GM19193 (cell line): Measurements from ENCODE around the gene FAM120AOS.

Experiments used
- POLR2A ChIP-seq: IDR thresholded peaks from 4 replicates; pipeline ENCODE4 v1.6.1; 2011; ENCODE audit not compliant: insufficient read depth, insufficient read length; ENCODE audit errors: extremely low read depth

Gene FAM120AOS

DNA sequence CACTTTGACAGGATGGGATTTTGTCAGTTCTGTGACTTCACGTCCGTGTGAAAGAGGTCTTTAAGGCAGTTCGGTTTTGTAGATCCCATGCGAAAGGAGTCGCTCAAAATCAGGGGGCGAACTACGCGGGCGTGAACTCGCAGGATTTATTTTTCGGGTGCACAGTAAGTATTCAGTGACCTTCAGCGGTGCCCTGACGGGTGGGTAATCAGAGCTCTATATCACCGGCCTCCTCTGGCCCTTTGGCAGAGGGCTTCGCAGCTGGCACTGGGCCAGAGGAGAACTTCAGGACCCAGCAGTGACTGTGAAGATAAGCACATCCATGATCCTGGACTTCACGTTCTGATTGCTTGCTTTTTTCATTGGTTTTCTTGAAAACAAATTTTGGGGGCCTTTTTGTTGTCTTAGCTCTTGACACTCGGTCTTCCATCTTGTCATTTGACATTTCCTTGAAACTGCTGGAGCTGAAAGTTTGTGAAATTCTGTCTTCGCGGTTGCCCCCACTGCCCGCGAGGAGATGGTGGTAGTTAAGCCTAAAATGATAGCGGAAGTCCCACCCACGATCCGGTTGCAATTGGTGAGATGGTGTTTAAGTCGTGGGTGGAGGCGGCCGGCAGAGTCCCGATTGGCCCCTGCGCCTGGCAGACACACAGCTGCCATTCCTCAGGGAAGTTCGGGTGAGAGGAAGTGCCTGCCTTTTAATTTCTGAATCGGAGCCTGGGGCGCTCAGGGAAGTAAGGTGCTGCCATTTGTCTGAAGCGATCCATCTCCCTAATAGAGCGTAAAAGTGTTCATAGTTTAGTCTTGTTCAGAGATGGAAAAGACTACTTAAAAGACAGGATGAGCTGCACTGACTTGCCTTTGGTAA lies at the start of gene FAM120AOS:
Gene FAM120AOS (minus strand): TSS at position 535 of the 868 bp plus-strand sequence. CDS start 872 bp downstream, outside the sequence.
- peak; percentile 70 for TF ChIP-seq POLR2A

DNA sequence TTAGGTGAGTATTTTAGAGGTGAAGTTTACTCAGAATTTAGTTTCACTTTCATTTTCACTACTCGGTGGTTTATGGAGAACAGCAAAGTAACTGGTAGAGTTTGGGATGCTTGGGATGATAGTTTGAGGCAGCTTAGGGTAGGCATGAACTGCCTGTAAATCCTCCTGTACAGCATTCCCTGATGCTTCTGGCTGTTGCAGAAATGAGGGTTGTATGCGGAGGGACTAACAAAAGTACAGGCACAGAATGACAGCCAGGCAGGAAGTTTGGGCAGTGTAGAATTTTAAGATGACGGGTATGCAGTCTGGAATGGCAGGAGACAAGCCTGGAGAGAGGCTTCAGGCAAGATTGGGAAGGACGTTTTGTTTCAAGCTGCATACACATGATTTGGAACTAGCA lies 48.0 kb upstream of the FAM120AOS start:
- TF ChIP-seq POLR2A, result no peak

DNA sequence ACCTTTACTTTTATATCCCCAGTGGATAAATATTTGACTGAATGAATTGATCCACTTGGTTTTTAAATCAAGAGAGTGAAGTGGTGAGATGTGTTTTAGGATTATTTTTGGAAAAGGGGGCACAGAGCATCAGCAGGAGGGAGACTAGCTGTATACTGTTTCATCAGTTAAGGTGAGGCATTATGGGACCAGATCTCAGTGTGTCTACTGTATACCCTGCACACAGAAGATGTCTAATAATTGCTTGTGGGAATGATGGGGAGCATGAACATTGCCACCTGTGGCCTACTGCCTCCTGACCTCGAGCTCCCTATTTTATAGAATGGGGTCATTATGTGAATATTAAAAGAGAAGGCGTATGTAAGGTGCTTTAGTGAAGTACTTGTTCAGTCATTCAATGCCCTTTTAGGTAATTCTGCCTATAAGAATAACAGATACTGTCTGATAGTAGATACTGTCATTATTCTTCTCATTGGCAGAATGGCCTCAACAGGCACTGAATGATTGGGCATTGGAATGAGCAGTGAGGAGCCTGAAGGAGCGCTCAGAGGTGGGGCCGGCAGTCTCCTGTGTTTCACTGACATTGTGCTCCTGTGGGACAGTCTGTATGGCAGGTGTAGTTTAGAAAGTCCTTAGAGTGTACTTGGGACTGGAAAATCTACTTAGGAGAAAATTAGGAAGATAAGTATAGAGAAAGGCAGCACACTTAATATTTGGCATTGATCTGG lies 47.4 kb upstream of the FAM120AOS start:
- TF ChIP-seq POLR2A, result no peak

DNA sequence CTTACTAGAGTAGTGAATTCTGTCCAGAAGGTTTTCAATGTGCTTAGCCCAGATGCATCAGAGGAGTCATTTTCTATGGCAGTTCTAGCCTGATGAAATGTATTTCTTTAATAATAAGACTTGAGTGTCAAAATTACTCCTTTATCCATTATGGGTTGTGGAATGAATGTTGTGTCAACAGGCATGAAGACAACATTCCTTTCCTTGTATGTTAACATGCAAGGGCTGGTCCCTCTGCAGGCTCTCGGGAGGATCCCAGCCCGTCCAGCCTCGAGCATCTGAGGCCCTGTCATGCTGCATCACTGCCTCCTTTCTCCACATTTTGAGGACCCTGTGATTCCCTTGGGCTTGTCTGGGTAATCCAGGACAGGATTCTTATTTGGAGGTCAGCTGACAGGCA lies 42.9 kb upstream of the FAM120AOS start:
- no peak for TF ChIP-seq POLR2A

DNA sequence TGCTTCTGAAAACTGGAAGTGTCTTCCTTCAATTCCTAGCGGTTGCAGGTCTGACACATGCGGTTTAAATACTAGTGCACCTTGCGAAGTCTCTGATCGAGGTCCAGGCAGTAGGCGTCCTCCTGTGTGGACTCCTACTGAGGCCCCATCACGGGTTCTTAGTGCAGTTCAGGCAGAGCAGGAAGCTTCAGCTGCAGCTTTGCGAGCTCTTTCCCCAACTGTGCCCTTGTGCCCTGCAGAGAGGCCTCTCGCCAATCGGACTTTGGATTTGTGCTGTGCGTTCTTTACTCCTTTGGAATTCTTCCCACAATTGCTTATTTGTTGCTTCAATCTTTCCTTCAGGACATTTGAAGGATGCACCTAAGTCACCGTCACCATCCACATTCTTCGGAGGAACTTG lies 40.6 kb upstream of the FAM120AOS start:
- TF ChIP-seq POLR2A, result no peak

DNA sequence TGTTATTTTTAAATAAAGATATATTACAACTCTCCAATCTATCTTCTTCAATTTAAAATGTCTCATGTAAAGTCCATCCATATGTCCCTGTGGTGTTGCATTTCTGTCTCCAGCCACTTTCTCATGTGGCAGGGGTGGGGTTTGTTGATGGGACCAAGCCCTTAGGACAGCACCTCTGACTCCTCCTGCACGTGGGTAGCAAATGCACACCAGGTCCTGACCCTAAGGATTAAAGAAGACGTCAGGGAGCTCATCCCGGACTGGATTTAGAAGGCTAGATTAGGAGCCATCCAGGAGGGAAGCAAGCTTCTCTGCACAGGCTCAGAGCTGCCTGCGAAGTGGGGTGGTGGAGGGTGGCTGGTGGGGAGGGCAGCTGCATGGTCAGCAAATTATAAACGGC lies 38.9 kb upstream of the FAM120AOS start:
- TF ChIP-seq POLR2A, result no peak

DNA sequence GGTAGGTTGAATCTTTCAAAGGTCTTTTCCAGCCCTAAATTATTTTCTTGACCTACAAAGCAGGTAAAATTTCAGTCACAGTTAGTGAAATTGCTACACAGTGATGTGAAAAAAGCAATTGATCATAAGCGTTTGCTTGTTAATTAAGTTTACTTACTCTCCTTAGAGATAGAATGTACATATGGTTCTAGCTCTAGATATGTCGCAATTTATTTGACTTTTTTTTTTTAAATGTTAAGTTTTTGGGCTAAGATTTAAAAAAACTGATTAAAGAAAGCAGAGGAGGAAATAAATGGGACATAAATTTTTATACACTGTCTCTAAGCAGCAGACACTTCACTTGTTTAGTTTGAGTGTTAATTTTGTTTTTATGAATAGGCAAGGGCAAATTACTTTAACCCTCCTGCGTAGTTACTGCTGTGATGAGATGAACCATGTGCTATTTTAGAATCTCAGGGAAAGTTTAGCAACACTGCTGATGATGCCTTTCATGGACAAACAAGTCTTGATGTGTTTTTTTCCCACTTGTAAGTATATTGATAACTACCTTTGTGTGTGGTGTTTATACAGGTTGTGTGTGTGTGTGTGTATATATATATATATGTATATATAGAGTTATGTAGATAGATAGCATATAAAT lies 38.3 kb upstream of the FAM120AOS start:
- no peak for TF ChIP-seq POLR2A

DNA sequence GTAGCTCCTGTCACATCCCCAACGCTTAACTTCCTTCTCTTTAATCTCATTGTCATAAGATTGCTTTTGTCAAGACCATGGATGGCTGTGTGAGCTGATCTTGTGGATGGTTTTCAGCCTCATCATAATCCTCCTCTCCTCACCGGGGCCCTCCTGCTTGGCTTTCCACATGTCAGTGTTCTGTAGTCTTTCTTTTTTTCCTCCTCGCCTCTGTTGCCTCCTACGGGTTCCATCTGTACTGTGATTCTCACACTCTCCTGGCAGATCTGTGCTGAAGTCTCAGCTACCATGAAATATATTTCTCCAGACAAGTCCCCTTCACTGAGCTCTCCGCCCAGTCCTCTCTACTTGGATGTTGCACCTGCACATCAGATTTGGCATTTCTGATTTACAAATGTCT lies 34.9 kb upstream of the FAM120AOS start:
- TF ChIP-seq POLR2A, result no peak

DNA sequence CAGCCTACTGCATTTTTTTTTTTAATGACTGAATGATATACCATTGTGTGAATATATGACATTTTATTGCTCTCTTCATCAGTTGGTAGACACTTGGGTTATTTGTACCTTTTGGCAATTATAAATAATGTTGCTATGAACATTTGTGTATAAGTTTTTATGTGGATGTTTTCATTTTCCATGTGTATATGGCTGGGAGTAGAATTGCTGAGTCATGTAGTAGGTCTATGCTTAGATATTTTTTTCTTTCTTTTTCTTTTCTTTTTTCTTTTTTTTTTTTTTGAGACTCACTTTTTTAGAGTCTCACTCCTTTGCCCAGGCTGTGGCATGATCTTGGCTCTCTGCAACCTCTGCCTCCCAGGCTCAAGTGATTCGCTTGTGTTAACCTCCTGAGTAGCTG lies 32.9 kb upstream of the FAM120AOS start:
- TF ChIP-seq POLR2A, result no peak

DNA sequence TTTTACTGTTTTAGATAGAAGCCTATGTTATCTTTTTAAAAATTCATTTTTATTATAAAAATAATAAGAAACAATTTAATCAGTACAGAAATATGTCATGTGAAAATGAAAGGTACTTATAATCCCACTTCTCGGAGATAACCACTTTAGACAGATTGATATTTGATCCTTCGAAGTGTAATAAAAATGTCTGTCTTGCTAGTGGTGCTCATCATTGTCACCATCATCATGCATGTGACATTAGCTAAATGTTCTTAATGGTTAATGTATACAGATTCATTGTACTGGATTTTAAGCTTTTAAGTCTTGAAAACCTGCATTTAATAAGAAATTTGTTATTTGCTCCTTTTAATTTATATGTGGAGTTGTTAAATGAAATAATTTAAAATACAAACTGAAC lies 30.1 kb upstream of the FAM120AOS start:
- no peak for TF ChIP-seq POLR2A

DNA sequence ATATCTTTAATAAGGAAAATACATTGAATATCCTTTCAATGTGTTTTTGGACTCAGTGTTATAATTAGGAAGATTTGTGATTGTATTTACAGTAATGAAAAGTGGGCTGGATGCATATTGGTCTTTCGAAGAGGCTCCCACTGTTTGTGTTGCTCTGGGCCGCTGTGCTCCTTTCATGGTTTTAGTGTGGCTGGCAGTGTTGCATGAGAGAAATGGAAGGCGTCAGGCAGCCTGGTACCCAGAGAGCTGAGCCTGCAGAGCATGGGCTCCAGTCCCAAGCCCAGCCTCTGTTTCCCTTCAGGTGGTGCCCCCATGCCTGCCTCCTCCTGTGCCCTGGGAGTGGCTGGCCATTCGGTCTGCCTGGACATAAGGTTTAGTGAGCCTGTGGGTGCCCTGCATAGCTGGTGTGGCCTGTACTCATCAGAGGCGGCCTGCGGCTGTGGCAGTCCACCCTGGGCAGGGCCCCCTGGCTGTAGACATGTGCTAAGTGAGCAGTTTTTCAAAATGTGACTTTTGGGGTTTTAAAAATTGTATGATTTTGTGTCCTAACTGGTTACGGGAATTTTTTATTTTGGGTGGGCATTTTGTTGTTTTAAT lies 27.4 kb upstream of the FAM120AOS start:
- no peak for TF ChIP-seq POLR2A

DNA sequence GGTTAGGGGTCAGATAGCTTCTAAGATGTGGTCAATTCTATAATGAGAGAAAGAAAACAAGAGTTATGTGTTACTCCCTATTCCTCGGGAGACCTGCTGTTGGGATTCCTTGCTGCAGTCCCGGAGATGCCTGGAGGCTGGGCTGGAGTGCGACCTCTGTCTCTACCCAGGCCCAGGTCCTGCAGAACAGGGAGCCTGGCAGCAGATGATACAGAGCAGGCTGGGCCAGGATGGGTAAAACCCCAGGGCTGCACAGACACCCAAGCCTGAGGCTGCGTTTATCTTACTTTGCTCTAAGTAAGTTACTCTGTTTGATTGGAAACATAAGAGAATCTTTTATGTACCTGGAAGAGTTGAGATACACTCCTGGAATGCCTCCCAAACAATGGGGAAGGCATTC lies 26.9 kb upstream of the FAM120AOS start:
- TF ChIP-seq POLR2A, result no peak

DNA sequence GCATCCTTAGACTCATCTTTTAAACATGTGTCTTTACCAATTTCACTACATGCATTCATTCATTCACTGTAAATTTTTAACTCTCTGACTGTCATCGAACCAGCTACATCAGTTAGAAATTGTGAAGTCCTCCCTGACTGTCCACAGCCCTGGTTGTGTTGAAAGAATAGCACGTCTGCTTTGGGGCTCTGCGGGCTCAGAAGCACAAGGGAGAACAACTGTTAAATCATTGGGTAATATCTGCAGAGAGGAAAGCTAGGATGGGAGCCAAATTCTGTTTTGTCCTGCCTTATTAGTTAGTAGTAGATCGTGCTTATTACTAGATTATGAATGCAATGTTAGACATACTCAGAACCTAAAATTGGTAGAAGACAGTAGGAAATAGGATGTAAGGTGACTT lies 26.3 kb upstream of the FAM120AOS start:
- no peak for TF ChIP-seq POLR2A

DNA sequence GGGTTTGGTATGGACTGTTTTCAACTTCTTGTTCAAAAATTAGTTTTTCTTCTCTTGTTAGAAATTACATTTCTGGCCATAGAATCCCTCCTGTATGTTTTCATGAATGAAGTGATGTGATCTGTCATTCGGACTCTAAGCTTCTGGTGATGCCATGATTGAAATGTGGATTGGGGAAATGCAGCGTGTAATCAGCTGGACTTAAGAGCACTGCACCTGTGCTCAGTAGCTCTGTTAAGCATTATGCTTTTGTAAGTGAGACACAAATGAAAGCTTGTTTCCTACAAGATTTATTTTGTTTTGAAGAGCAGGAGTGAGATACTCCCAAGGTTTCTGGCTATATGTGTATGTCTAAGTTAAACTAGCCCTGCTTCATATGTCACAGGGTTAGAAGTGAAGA lies 24.0 kb upstream of the FAM120AOS start:
- TF ChIP-seq POLR2A, result no peak

DNA sequence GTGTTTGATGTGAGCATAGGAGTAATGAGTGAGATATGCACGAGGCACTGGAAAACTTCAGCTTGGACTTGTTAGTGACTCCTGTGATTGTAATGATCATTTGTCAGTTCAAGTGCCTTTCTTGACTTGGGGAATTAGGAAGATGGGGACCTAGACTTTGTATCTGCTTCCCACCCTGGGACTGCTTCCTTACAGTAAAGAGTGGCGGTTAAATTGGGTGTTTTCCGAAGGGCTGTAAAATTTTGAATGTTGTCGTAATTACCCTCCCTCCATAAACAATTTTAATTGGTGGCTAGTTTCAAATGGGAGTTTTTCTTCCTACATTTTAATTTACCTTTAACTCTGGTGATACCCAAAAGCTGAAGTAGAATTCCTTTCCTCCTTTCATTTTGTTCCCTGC lies 23.5 kb upstream of the FAM120AOS start:
- no peak for TF ChIP-seq POLR2A
